Neuronal stem cell (in vitro differentiated cells): ENCODE measurements around the gene IGFL3.
A peak's percentile ranks its signal among the peaks of the same experiment; 100 is the strongest.

Source experiments
- DNase-seq: peaks from one replicate; pipeline ENCODE4 v3.0.0-alpha.2; 2013; ENCODE audit warnings: low spot score
- H2AFZ ChIP-seq: one replicate; pipeline ENCODE4 v1.6.1; 2013; ENCODE audit warnings: mild to moderate bottlenecking, low read length, inconsistent platforms
- H2AK5ac ChIP-seq: 2 replicates; pipeline ENCODE4 v1.6.1; 2013; ENCODE audit warnings: low read depth, mild to moderate bottlenecking, inconsistent platforms, low read length, moderate library complexity, mixed read lengths
- H2BK120ac ChIP-seq: 2 replicates; pipeline ENCODE4 v1.6.1; 2013; ENCODE audit warnings: low read depth, mild to moderate bottlenecking, inconsistent platforms, low read length, moderate library complexity, mixed read lengths
- H2BK12ac ChIP-seq: one replicate; pipeline ENCODE4 v1.6.1; 2013; ENCODE audit warnings: low read length, inconsistent platforms
- H2BK15ac ChIP-seq: 2 replicates; pipeline ENCODE4 v1.6.1; 2013; ENCODE audit warnings: mild to moderate bottlenecking, low read length, inconsistent platforms, mixed read lengths
- H2BK5ac ChIP-seq: one replicate; pipeline ENCODE4 v1.6.1; 2013; ENCODE audit warnings: inconsistent platforms, mild to moderate bottlenecking, low read length, moderate library complexity
- H3K14ac ChIP-seq: one replicate; pipeline ENCODE4 v1.6.1; 2013; ENCODE audit warnings: low read length, inconsistent platforms
- H3K18ac ChIP-seq: 2 replicates; pipeline ENCODE4 v1.6.1; 2013; ENCODE audit warnings: low read length, inconsistent platforms
- H3K23ac ChIP-seq: 2 replicates; pipeline ENCODE4 v1.6.1; 2013; ENCODE audit warnings: low read depth, mild to moderate bottlenecking, mixed read lengths, low read length, inconsistent platforms; ENCODE audit not compliant: poor library complexity
- H3K27ac ChIP-seq: replicated peaks from 3 replicates; pipeline ENCODE4 v1.5.1; 2013; ENCODE audit warnings: low read length, inconsistent platforms
- H3K27me3 ChIP-seq, 3 experiments: 2 replicates each; pipeline ENCODE4 v1.6.1; 2013; ENCODE audit warnings: low read length in 3 of 3, mild to moderate bottlenecking in 2 of 3, inconsistent platforms in 1 of 3, low read depth in 1 of 3, mixed read lengths in 1 of 3, moderate library complexity in 1 of 3; ENCODE audit not compliant: control insufficient read depth in 3 of 3, insufficient read depth in 3 of 3
- H3K36me3 ChIP-seq, 2 donors: replicated peaks in 1 of 2; 2 replicates each; pipeline ENCODE4 v1.6.1; 2013; ENCODE audit warnings: low read length in 2 of 2; ENCODE audit not compliant: control insufficient read depth in 2 of 2, insufficient read depth in 2 of 2
- H3K4ac ChIP-seq: 2 replicates; pipeline ENCODE4 v1.6.1; 2013; ENCODE audit warnings: inconsistent platforms, mild to moderate bottlenecking, low read length, moderate library complexity
- H3K4me1 ChIP-seq, 2 donors: 1 replicate in 1 of 2; 2 replicates in 1 of 2; pipeline ENCODE4 v1.6.1; 2013; ENCODE audit warnings: low read length in 2 of 2, low read depth in 1 of 2; ENCODE audit not compliant: control insufficient read depth in 2 of 2, insufficient read depth in 1 of 2
- H3K4me2 ChIP-seq: one replicate; pipeline ENCODE4 v1.6.1; 2013; ENCODE audit warnings: mild to moderate bottlenecking, low read length, inconsistent platforms; ENCODE audit not compliant: insufficient read depth, poor library complexity, severe bottlenecking
- H3K4me3 ChIP-seq, 2 donors: 2 replicates each; pipeline ENCODE4 v1.5.1; 2013; ENCODE audit warnings: low read length in 2 of 2, mild to moderate bottlenecking in 2 of 2, inconsistent platforms in 1 of 2, moderate library complexity in 1 of 2
- H3K79me1 ChIP-seq: one replicate; pipeline ENCODE4 v1.6.1; 2013; ENCODE audit warnings: low read depth, mild to moderate bottlenecking, inconsistent platforms, low read length, moderate library complexity
- H3K9ac ChIP-seq: one replicate; pipeline ENCODE4 v1.6.1; 2013; ENCODE audit warnings: mild to moderate bottlenecking, low read depth, low read length, inconsistent platforms; ENCODE audit not compliant: poor library complexity
- H3K9me3 ChIP-seq, 2 donors: replicated peaks in 1 of 2; 2 replicates each; pipeline versions ENCODE3 to v1.6.1; 2013; ENCODE audit warnings: low read length in 2 of 2, mild to moderate bottlenecking in 2 of 2, inconsistent platforms in 1 of 2, low read depth in 1 of 2, mixed read lengths in 1 of 2, moderate library complexity in 1 of 2; ENCODE audit not compliant: control insufficient read depth in 2 of 2, insufficient read depth in 1 of 2
- H4K8ac ChIP-seq: one replicate; pipeline ENCODE4 v1.6.1; 2013; ENCODE audit warnings: low read depth, mild to moderate bottlenecking, inconsistent platforms, low read length, moderate library complexity
- H4K91ac ChIP-seq: one replicate; pipeline ENCODE4 v1.6.1; 2013; ENCODE audit warnings: low read length, low read depth, mild to moderate bottlenecking, inconsistent platforms; ENCODE audit not compliant: poor library complexity
- WGBS, 2 donors: extraction: QIAGEN DNeasy Blood & Tissue Kit; methylation state at CpG; one replicate each; pipeline ENCODE4 v1.1.7; 2013; ENCODE audit warnings: missing lambda C conversion rate in 2 of 2, mixed read lengths in 1 of 2; ENCODE audit not compliant: insufficient read length in 2 of 2, insufficient replicate concordance in 1 of 2; ENCODE audit errors: extremely low coverage in 2 of 2; 5-methylcytosine and 5-hydroxymethylcytosine counted together

Gene IGFL3

GRCh38 chr19:46090444-46090843, 34.0 kb downstream of the IGFL3 start:
- Histone ChIP-seq H3K9ac (no peak overlapping the region), H3K4me2 (no peak overlapping the region)

GRCh38 chr19:46089432-46089831, 35.1 kb downstream of the IGFL3 start:
- Histone ChIP-seq H3K4ac (no peak overlapping the region), H3K27me3 (no peaks in the 10 kb centered on the region), H3K18ac (no peak overlapping the region)

More at GRCh38 chr19:46090444-46090843, 34.0 kb downstream of the IGFL3 start:
- Histone ChIP-seq H2AFZ (no peak overlapping the region), H3K36me3 (no peaks in the 10 kb centered on the region), H3K18ac (peak overlapping the region; percentile 68), H3K4me3 (no peak overlapping the region), H2BK120ac (no peak overlapping the region), H2BK5ac (no peak overlapping the region), H3K27me3 (no peaks in the 10 kb centered on the region), H3K79me1 (no peaks in the 10 kb centered on the region), H3K27ac (no peak overlapping the region), H3K9me3 (peaks cover 8 to 16% of the 10 kb centered on the region in 2 donors), H2AK5ac (no peak overlapping the region), H2BK15ac (no peak overlapping the region), H4K8ac (no peak overlapping the region), H3K23ac (no peak overlapping the region), H3K14ac (no peak overlapping the region), H3K4ac (no peak overlapping the region), H3K4me1 (no peaks in the 10 kb centered on the region), H2BK12ac (no peak overlapping the region), H4K91ac (no peak overlapping the region)
- DNase-seq, result no peak
- no CpG with 5 or more reads among the region's 5 CpGs for WGBS, 2 donors

GRCh38 chr19:46088101-46088500, 36.4 kb downstream of the IGFL3 start:
- Histone ChIP-seq H3K14ac (no peak overlapping the region), H2AFZ (no peak overlapping the region), H3K4me3 (no peak overlapping the region), H4K91ac (no peak overlapping the region), H3K27ac (no peak overlapping the region), H4K8ac (no peak overlapping the region), H3K4ac (no peak overlapping the region), H2BK5ac (no peak overlapping the region), H3K4me1 (no peaks in the 10 kb centered on the region), H3K9me3 (peaks cover 8 to 16% of the 10 kb centered on the region in 2 donors), H3K18ac (no peak overlapping the region), H3K79me1 (no peaks in the 10 kb centered on the region), H2AK5ac (no peak overlapping the region), H3K23ac (no peak overlapping the region), H3K4me2 (no peak overlapping the region), H3K9ac (no peak overlapping the region), H2BK15ac (no peak overlapping the region), H3K36me3 (no peaks in the 10 kb centered on the region), H3K27me3 (no peaks in the 10 kb centered on the region), H2BK12ac (no peak overlapping the region), H2BK120ac (no peak overlapping the region)
- no peak for DNase-seq
- no CpG with 5 or more reads among the region's 2 CpGs for WGBS, 2 donors

More at GRCh38 chr19:46089432-46089831, 35.1 kb downstream of the IGFL3 start:
- H3K79me1 ChIP-seq, result no peaks in the 10 kb centered on the region
- no peak overlapping the region for H4K91ac ChIP-seq
- no peak overlapping the region for H2BK5ac ChIP-seq
- H3K36me3 ChIP-seq, result no peaks in the 10 kb centered on the region
- WGBS, 2 donors, result no CpG with 5 or more reads among the region's 1 CpG
- no peak overlapping the region for H2BK120ac ChIP-seq
- H3K9me3 ChIP-seq, result peaks cover 8 to 16% of the 10 kb centered on the region in 2 donors
- H3K9ac ChIP-seq, result no peak overlapping the region
- no peak overlapping the region for H2BK15ac ChIP-seq
- H3K14ac ChIP-seq, result no peak overlapping the region
- H4K8ac ChIP-seq, result no peak overlapping the region
- no peak overlapping the region for H2AFZ ChIP-seq
- no peak overlapping the region for H2BK12ac ChIP-seq
- no peak overlapping the region for H3K4me3 ChIP-seq
- no peak overlapping the region for H3K23ac ChIP-seq
- H3K4me1 ChIP-seq, result no peaks in the 10 kb centered on the region
- H2AK5ac ChIP-seq, result no peak overlapping the region
- no peak overlapping the region for H3K4me2 ChIP-seq
- DNase-seq, result no peak
- H3K27ac ChIP-seq, result no peak overlapping the region

- peaks cover 9 to 16% of the 10 kb centered on the region in 2 donors for H3K9me3 ChIP-seq
These were observed 38.6 kb downstream of the IGFL3 start for GRCh38 chr19:46085888-46086287.

More at GRCh38 chr19:46085888-46086287, 38.6 kb downstream of the IGFL3 start:
- H3K79me1 ChIP-seq, result no peaks in the 10 kb centered on the region
- no peak overlapping the region for H3K4me2 ChIP-seq
- no peak overlapping the region for H2BK15ac ChIP-seq
- no peak overlapping the region for H2BK120ac ChIP-seq
- H3K18ac ChIP-seq, result no peak overlapping the region
- DNase-seq, result no peak
- no peak overlapping the region for H4K91ac ChIP-seq
- H2AFZ ChIP-seq, result no peak overlapping the region
- H2AK5ac ChIP-seq, result no peak overlapping the region
- no peak overlapping the region for H2BK12ac ChIP-seq
- H3K27ac ChIP-seq, result no peak overlapping the region
- H3K14ac ChIP-seq, result no peak overlapping the region
- no peaks in the 10 kb centered on the region for H3K27me3 ChIP-seq
- H3K23ac ChIP-seq, result no peak overlapping the region
- H3K4me3 ChIP-seq, result no peak overlapping the region
- no peaks in the 10 kb centered on the region for H3K4me1 ChIP-seq
- no peaks in the 10 kb centered on the region for H3K36me3 ChIP-seq
- no peak overlapping the region for H2BK5ac ChIP-seq
- no peak overlapping the region for H3K4ac ChIP-seq
- no peak overlapping the region for H4K8ac ChIP-seq
- no CpG with 5 or more reads among the region's 1 CpG for WGBS, 2 donors
- no peak overlapping the region for H3K9ac ChIP-seq
